K562 (cell line): Measurements from ENCODE around the gene RPE65.

Experiments
- AFF4 ChIP-seq: sonication (generic); formaldehyde crosslinking; IDR thresholded peaks from 2 replicates; pipeline ENCODE4 v1.8.0; 2023; ENCODE audit warnings: mild to moderate bottlenecking, missing genetic modification reagents
- CBFB ChIP-seq: sonication (generic); formaldehyde crosslinking; IDR thresholded peaks from 2 replicates; pipeline ENCODE4 v1.4.0; 2020; ENCODE audit warnings: mild to moderate bottlenecking, missing genetic modification reagents
- HCFC1 ChIP-seq: IDR thresholded peaks from 2 replicates; pipeline ENCODE4 v1.6.1; 2012; ENCODE audit warnings: low read depth, low read length, improper control_type of control experiment
- ZNF280B ChIP-seq: fragments of 250-450 bp; sonication (Bioruptor Pico); IDR thresholded peaks from 2 replicates; pipeline ENCODE4 v1.5.1; 2021; ENCODE audit warnings: mild to moderate bottlenecking

GRCh38 chr1:68495968-68496679 is 46.4 kb upstream of the RPE65 start:
- TF ChIP-seq HCFC1 (no peak), AFF4 (no peak), CBFB (no peak), ZNF280B (no peak)
